ENCODE measurements around the gene SNAP47.

DNA sequence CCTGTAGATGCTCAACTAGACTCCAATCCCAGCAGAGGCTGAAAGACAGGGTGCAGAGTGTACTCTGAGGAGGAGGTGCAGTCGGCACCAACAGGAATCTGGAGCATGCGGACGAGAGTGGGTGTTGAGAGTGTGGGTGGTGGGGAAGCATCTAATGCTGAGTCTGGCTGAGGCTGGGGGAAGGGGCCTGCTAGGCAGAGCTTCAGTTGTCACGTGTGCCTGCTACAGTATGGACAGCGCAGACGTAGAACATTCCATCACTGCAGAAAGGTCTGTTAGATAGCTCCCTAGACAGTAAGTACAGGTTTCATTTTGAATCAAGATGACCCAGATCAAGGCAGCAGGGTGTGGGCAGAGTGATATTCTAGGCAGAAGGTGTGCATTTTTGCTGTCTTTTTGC, 23.1 kb downstream of the SNAP47 start:
- TF ChIP-seq, protein P1, sequence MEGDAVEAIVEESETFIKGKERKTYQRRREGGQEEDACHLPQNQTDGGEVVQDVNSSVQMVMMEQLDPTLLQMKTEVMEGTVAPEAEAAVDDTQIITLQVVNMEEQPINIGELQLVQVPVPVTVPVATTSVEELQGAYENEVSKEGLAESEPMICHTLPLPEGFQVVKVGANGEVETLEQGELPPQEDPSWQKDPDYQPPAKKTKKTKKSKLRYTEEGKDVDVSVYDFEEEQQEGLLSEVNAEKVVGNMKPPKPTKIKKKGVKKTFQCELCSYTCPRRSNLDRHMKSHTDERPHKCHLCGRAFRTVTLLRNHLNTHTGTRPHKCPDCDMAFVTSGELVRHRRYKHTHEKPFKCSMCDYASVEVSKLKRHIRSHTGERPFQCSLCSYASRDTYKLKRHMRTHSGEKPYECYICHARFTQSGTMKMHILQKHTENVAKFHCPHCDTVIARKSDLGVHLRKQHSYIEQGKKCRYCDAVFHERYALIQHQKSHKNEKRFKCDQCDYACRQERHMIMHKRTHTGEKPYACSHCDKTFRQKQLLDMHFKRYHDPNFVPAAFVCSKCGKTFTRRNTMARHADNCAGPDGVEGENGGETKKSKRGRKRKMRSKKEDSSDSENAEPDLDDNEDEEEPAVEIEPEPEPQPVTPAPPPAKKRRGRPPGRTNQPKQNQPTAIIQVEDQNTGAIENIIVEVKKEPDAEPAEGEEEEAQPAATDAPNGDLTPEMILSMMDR (IDR thresholded peaks at IDR 0.05; ENCODE audit: extremely low read depth in 1 of 2, insufficient read depth in 1 of 2, low read depth in 1 of 2, low read length in 2 of 2) = no peak
- TF ChIP-seq JUN (IDR thresholded peaks at IDR 0.05; ENCODE audit: borderline replicate concordance, insufficient read depth, insufficient read length, low read depth) (no peak), EZH2 (IDR thresholded peaks at IDR 0.05; ENCODE audit: borderline replicate concordance, low read depth, low read length, severe bottlenecking) (no peak), GATA2 (IDR thresholded peaks at IDR 0.05; ENCODE audit: insufficient read depth, insufficient read length, low read depth, low read length) (no peak), POLR2AphosphoS5 (IDR thresholded peaks at IDR 0.05; ENCODE audit: insufficient read depth, low read depth, low read length) (no peak), POLR2A (IDR thresholded peaks at IDR 0.05; ENCODE audit: low read depth, low read length) (no peak)

All from endothelial cell of umbilical vein (primary cell).